Stimulated activated naive CD8-positive, alpha-beta T cell treated with anti-CD3 and anti-CD28 coated beads, Interleukin-15, Interleukin-2, amounts not matched to agents 100 U/mL and 50 U/mL, for 24 hours (primary cell): Measurements from ENCODE around the gene ASIC4.

ENCODE experiments used
- ATAC-seq: fragments of 150-1000 bp; cut with Tn5 transposase; one replicate; pipeline ENCODE4 v1.10.0; 2021
- DNase-seq: peaks from one replicate; pipeline ENCODE4 v3.0.0; 2021

The ASIC4 gene

DNA sequence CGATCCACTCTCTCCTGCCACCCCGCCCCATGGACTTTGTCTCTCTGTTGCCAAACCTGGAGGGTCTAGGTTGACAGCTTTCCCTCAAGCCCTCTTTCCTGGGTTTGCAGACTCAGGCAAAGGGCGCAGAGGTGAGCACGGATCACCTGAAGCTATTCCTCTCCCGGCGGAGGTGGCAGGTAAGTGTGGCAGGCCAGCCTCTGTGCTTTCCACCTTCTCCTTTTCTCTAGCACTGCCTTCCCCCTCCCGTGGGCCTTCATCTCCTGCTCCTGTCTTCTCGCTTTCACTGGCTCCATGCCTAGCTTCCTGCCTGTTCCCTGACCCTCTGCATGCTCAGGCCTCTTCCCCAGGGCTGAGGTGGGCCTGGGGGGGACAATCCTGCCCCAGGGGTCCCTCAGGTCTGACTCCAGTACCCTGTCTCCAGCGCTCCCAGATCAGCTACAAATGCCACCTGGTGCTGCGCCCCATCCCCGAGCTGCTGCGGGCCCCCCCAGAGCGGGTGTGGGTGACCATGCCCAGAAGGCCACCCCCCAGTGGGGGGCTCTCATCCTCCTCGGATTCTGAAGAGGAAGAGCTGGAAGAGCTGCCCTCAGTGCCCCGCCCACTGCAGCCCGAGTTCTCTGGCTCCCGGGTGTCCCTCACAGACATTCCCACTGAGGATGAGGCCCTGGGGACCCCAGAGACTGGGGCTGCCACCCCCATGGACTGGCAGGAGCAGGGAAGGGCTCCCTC is 31.4 kb upstream of the ASIC4 start:
- ATAC-seq (no peak), DNase-seq (no peak)

DNA sequence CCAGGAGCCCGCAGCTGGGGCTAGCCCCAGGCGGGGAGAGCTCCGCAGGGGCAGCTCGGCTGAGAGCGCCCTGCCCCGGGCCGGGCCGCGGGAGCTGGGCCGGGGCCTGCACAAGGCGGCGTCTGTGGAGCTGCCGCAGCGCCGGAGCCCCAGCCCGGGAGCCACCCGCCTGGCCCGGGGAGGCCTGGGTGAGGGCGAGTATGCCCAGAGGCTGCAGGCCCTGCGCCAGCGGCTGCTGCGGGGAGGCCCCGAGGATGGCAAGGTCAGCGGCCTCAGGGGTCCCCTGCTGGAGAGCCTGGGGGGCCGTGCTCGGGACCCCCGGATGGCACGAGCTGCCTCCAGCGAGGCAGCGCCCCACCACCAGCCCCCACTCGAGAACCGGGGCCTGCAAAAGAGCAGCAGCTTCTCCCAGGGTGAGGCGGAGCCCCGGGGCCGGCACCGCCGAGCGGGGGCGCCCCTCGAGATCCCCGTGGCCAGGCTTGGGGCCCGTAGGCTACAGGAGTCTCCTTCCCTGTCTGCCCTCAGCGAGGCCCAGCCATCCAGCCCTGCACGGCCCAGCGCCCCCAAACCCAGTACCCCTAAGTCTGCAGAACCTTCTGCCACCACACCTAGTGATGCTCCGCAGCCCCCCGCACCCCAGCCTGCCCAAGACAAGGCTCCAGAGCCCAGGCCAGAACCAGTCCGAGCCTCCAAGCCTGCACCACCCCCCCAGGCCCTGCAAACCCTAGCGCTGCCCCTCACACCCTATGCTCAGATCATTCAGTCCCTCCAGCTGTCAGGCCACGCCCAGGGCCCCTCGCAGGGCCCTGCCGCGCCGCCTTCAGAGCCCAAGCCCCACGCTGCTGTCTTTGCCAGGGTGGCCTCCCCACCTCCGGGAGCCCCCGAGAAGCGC is 30.6 kb upstream of the ASIC4 start:
- ATAC-seq = peak; percentile 13

DNA sequence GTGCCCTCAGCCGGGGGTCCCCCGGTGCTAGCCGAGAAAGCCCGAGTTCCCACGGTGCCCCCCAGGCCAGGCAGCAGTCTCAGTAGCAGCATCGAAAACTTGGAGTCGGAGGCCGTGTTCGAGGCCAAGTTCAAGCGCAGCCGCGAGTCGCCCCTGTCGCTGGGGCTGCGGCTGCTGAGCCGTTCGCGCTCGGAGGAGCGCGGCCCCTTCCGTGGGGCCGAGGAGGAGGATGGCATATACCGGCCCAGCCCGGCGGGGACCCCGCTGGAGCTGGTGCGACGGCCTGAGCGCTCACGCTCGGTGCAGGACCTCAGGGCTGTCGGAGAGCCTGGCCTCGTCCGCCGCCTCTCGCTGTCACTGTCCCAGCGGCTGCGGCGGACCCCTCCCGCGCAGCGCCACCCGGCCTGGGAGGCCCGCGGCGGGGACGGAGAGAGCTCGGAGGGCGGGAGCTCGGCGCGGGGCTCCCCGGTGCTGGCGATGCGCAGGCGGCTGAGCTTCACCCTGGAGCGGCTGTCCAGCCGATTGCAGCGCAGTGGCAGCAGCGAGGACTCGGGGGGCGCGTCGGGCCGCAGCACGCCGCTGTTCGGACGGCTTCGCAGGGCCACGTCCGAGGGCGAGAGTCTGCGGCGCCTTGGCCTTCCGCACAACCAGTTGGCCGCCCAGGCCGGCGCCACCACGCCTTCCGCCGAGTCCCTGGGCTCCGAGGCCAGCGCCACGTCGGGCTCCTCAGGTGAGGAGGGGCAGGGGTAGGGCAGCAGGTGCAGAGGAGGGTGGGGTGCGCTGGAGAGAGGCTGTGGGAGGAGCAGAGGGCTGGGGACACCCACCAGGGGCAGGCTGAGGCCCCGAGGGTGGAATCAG is 29.7 kb upstream of the ASIC4 start:
- no peak for DNase-seq
- peak; percentile 16 for ATAC-seq

More for the DNA sequence above, 30.6 kb upstream of the ASIC4 start:
- no peak for DNase-seq

DNA sequence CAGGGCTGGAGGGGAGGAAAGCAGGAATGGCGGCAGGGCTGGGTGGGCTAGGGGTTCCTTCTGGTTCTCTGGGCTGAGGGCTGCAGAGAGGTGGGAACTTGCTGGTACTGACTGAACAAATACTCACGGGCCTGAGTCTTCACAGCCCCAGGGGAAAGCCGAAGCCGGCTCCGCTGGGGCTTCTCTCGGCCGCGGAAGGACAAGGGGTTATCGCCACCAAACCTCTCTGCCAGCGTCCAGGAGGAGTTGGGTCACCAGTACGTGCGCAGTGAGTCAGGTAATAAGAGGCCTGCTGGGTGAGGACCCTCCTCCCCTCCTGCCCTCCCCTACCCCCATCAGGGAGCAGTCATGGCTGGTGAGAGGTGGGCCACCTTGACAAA is 29.1 kb upstream of the ASIC4 start:
- ATAC-seq = no peak

DNA sequence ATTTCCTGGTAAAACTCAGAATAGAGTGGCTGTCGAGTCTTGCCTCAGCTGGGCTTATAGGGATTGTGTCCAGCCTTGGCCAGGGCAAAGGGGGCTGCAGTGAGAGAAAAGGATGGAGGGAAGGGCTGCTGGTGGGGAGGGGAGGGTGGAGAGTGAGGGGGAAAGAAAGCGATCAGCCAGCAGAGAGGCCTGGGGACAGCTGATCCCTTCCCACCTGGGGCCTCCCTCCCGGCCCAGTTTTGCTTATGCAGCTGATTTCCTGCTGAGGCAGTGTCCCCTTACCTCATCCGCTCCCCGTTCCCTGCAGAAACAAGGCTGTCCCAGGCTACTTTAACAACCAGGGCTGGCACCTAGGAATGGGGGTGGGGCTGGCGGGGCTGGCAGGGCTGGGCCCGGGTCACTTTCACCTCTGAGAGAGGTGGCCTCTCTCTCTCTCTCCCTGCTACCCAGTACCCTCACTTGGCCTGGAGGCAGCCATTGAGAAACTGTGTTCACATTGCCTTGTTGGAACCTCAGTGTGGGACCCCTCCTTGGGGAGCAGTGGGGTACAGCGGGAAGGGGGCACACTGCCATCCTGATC is 27.8 kb upstream of the ASIC4 start:
- no peak for DNase-seq
- no peak for ATAC-seq

More for the DNA sequence above, 29.1 kb upstream of the ASIC4 start:
- no peak for DNase-seq

DNA sequence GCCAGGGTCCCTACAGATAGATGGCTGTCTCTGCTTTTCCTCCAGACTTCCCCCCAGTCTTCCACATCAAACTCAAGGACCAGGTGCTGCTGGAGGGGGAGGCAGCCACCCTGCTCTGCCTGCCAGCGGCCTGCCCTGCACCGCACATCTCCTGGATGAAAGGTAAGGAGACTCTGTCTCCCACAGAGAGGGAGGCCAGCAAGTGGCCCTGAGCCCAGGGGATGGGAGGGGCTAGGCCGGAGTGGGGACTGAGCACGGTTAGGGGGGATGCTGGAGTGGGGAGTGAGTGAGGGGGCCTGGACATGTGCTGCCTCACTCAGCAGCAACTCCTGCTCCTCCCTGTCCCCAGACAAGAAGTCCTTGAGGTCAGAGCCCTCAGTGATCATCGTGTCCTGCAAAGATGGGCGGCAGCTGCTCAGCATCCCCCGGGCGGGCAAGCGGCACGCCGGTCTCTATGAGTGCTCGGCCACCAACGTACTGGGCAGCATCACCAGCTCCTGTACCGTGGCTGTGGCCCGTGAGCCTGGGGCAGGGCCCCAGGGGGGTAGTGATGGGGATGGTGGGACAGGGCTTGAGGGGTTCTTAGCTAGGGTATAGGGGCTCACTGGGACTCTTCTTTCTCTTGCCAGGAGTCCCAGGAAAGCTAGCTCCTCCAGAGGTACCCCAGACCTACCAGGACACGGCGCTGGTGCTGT is 26.0 kb upstream of the ASIC4 start:
- no peak for ATAC-seq
- DNase-seq = no peak

DNA sequence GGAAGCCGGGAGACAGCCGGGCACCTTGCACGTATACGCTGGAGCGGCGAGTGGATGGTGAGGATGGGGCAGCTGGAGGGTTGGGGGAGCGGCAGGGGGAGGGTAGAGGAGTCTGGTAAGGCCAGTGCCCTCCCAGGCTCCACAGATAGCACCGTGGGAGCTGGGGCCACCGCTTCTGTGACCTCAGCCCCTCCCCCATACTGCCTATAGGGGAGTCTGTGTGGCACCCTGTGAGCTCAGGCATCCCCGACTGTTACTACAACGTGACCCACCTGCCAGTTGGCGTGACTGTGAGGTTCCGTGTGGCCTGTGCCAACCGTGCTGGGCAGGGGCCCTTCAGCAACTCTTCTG is 25.5 kb upstream of the ASIC4 start:
- DNase-seq (no peak), ATAC-seq (no peak)

DNA sequence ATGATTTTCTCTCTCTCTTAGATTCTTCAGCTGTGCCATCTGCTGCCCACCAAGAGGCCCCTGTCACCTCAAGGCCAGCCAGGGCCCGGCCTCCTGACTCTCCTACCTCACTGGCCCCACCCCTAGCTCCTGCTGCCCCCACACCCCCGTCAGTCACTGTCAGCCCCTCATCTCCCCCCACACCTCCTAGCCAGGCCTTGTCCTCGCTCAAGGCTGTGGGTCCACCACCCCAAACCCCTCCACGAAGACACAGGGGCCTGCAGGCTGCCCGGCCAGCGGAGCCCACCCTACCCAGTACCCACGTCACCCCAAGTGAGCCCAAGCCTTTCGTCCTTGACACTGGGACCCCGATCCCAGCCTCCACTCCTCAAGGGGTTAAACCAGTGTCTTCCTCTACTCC is 25.0 kb upstream of the ASIC4 start:
- no peak for ATAC-seq
- DNase-seq = no peak

DNA sequence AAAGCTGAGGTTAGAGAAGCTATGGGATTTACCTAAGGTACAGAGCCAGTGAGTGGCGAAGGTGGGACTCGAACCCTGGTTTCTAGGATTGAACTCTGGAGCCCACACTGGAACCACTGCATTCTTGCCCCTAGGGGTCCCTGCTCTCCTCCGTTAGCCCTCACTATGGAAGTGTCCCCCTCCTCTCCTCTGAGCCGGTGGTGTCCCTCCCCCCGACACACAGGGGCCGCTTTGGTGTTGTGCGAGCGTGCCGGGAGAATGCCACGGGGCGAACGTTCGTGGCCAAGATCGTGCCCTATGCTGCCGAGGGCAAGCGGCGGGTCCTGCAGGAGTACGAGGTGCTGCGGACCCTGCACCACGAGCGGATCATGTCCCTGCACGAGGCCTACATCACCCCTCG is 24.1 kb upstream of the ASIC4 start:
- no peak for ATAC-seq
- no peak for DNase-seq

DNA sequence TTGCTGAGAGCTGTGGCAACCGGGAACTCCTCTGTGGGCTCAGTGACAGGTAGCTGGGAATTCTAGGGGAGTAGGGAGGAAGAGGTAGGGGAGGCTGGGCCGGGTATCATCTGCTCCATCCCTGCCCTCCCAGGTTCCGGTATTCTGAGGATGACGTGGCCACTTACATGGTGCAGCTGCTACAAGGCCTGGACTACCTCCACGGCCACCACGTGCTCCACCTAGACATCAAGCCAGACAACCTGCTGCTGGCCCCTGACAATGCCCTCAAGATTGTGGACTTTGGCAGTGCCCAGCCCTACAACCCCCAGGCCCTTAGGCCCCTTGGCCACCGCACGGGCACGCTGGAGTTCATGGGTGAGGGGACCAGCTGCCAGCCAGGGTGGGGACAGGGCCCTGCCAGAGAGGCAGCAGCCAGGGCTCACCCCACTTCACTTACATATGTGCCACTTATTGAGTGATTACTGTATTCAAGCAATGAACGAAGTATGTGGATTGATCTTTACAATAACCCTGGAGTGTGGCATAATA is 23.6 kb upstream of the ASIC4 start:
- ATAC-seq = no peak
- no peak for DNase-seq

DNA sequence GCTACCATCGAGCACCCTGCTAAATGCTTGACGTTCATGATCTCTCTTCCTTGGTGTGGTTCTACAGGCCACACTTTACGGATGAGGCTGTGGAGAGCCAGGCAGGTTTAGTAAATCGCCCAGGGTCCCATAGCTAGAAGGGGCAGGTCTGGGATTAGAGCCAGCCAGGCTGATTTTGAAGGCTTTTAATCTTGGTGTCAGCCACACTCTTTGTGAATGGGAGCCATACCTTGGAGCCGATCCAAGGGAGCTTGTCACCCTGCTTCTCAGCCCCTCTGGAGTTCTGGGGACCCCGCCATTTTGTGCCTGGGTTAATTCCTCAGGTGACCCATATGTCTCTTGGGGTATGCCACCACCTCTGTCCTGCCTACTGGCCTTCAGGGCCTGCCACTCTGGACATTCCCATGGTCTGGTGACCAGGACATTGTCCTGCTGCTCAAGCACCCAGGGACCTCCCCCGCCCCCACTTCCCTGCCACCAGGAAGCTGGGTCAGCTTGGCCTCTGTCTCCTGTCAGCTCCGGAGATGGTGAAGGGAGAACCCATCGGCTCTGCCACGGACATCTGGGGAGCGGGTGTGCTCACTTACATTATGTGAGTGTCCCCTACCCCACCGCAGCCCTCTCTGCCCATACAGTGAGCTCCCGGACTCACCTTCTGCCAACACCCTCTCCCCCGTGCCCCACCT is 22.9 kb upstream of the ASIC4 start:
- no peak for ATAC-seq
- no peak for DNase-seq

DNA sequence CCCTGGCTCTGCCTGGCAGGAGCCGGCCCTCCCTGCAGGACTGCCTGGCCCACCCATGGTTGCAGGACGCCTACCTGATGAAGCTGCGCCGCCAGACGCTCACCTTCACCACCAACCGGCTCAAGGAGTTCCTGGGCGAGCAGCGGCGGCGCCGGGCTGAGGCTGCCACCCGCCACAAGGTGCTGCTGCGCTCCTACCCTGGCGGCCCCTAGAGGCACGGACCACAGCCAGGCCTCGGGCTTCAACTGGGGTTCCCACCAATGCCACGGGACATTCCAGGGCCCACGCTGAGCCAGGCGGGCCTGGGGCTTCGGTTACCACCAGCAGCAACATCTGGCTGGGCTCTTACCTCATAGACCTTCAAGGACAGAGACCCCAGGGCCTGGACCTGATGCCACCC is 21.7 kb upstream of the ASIC4 start:
- ATAC-seq = no peak
- no peak for DNase-seq

DNA sequence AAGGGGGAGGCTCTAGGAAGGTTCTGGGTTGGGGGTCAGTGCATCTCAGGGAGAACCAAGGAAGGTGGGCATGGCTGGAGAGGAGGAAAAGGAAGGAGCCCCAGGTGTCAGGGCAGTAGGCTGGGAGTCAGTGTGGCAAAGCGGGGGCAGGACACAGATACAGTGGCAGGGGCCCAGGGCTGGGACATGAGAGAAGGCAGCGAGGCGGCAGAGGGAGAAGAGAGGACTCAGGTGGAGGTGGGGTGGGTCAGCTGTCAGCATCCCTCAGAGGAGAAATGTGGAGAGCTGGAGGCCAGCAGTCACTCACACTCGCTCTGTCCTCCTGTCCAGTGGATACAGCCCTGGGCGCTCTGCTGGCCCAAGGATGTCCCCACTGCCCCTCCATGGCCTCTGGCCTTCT is 21.2 kb upstream of the ASIC4 start:
- DNase-seq = no peak

DNA sequence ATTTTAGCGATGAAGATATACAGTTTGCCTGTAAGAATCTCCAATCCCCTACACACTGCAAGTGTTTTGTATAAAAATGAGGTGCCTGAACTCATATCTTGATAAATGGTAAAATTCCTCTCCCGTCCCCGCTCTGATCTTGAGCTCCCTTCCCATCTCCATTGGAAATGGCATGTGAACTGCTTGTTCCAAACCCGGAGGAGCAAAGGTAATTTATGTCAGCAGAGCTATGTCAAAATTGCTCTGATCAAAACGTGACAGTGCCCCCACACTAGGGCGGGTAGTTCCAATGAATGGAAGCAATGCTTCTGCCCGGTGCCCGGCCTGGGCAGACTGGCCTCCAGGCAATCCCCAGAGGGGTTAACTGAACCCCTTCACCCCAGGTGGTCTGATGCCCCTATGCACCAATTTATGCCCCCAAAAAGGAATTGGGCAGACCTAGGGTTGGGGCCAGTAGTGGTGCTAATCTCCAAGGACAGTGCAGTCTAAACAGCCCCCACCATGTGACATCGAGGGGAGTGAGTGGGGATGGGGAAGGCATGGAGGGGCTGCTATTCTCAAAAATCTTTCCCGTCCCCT is 19.2 kb upstream of the ASIC4 start:
- ATAC-seq = no peak
- no peak for DNase-seq

More for the DNA sequence above, 21.2 kb upstream of the ASIC4 start:
- ATAC-seq = no peak

DNA sequence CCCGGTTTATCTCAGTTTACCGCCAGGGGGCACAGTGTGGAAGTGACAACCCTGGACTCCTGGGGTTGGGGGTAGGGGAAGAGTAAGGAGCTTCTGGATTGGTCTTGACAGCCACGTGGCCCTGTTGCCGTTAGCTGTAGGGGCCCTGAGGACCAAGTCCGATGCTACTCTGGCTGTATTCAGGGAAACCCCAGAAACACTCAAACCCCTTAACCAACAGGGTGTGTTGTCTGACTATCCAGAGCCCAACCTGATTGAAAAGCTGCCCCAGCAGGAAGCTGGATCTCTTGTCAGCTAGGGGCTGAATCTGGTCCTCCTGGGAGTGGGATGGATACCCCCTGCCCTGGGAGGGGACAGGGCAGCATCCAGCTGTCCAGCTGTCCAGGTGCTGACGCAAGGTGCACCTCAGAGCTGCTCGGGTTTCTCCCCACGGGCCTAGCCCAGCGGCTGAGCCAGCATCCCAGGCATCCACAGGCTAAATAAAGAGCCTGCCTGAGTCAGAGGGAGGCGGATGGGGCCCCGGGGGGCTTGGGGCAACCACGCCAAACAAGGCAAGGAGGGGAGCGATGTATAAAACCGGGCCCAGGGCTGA is 18.7 kb upstream of the ASIC4 start:
- ATAC-seq = peak; percentile 14
- peak; percentile 73 for DNase-seq

DNA sequence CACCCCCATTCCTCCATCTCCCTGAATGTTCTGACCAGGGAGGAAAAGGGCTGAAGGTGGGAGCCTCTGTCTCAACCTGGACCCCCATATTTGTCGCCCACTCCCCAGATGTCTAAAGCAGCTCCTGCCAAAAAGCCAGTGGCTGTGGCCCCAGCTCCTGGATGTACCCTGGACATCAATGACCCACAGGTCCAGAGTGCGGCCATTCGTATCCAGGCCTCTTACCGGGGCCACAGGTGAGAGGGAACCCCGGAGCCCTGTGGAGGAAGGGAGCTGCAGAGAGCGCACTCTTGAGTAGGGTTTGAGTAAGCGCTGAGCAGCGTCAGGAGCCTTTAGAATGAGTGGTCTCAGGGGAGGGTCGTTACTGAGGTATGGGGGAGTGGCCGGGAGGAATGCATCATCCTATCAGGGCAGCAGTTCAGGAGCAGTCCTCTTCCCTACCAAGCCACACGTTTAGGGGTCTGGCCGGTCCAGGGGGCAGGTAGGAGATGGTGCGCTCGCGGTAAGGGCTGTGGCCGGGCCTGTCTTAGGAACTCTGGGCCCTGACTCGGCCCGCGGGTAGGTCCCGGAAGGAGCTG is 17.9 kb upstream of the ASIC4 start:
- no peak for ATAC-seq
- no peak for DNase-seq

DNA sequence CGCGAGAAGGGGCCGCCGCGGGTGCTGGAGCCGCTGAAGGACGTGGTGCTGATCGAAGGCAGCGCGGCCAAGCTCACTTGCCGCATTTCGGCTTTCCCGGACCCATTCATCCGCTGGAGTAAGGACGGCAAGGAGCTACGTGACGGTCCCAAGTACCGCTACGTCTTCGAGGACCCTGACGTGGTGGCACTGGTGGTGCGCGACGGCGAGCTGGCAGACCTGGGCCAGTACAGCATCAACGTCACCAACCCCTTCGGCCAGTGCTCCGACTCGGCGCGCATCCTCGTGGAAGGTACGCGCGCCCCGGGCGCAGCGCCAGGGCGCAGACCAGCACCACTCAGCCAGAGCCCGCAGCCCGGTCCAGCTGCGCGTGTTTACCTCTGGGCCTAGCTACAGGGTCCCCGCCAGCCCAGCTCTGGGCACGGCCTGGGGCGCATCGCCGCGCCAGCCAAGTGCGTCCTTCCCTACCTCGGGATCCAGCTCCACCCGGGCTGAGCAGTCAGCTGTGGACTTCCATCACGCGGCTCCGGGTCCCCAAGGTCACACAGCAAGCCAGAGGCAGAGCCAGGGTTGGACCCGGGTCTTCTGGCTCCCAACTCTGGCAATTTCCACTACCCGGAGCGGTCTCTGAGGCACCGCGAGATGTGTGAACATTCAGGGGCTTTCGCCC is 17.3 kb upstream of the ASIC4 start:
- no peak for ATAC-seq

DNA sequence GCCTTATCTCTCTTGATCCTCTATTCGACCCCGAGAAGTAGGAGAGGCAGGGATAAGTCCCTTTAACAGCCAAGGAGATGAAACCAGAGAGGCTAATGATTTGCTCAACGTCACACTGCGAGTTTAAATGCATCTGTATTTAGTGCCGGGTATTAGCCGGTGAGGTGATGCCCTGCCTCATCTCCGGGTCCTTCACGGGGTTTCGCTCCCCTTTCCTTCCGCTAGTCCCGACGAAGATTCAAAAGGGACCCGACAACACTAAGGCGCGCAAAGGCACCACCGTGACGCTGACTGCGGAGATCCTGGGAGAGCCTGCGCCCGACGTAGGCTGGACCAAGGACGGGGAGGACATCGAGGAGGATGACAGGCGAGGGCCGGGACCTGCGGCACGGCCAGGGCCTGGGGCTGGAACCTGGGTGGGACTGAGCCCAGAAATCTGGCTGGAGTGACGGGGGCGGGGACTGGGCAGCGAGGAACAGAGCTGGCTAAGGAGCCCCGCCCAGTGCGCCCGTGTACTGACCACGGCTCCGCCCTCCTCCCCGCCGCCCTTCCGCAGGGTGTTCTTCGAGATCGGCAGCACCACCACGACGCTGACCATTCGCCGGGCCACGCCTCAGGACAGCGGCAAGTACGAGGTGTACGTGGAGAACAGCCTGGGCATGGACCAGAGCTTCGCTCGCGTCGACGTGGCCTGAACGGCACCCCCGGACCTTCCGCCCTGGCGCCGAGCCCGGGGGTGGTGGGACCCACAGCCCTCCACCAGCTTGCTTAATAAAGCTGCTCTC is 16.6 kb upstream of the ASIC4 start:
- peak; percentile 55 for DNase-seq
- no peak for ATAC-seq

More for the DNA sequence above, 17.3 kb upstream of the ASIC4 start:
- DNase-seq = no peak
